DOHH2 (cell line): ENCODE measurements around the gene KLHDC1.
A peak's percentile ranks its signal among the peaks of the same experiment; 100 is the strongest.

ENCODE experiments used
- CTCF ChIP-seq: fragments of 200-600 bp; sonication (generic); IDR thresholded peaks from one replicate; pipeline ENCODE4 v1.5.1; 2014; ENCODE audit warnings: antibody characterized with exemption, mild to moderate bottlenecking, low read depth, low read length; ENCODE audit not compliant: poor library complexity, severe bottlenecking
- EZH2phosphoT487 ChIP-seq: fragments of 200-600 bp; sonication (generic); IDR thresholded peaks from 2 replicates; pipeline ENCODE4 v1.6.1; 2017; ENCODE audit warnings: borderline replicate concordance, mild to moderate bottlenecking, antibody characterized with exemption, low read length, moderate library complexity, mixed read lengths

- no peak for TF ChIP-seq EZH2phosphoT487
- TF ChIP-seq CTCF: peak; percentile 17
Observed at GRCh38 chr14:49687942-49688700, 4.8 kb upstream of the KLHDC1 start, which contains the start of gene POLE2.
